K562 (cell line): Measurements from ENCODE around the gene B2M. TPM values are rescaled to one million over a fixed set of nuclear protein-coding genes. Genes with fewer than 3 reads are reported as not detected.
A peak's percentile ranks its signal among the peaks of the same experiment; 100 is the strongest.

Experiments
- COPS2 ChIP-seq: fragments of 450-650 bp; conservative IDR thresholded peaks from 2 replicates; pipeline ENCODE4 v1.6.1; 2016; ENCODE audit warnings: mild to moderate bottlenecking, moderate library complexity
- FOXP1 ChIP-seq: sonication (generic); formaldehyde crosslinking; IDR thresholded peaks from 2 replicates; pipeline ENCODE4 v1.8.0; 2022; ENCODE audit warnings: mild to moderate bottlenecking, missing genetic modification reagents
- GABPA ChIP-seq: fragments of 200-800 bp; sonication (Bioruptor generic); conservative IDR thresholded peaks from 2 replicates; pipeline ENCODE4 v1.6.1; 2016; ENCODE audit warnings: low read depth, missing genetic modification characterization, missing compliant biosample characterization
- ILK ChIP-seq: fragments of 450-650 bp; IDR thresholded peaks from 2 replicates; pipeline ENCODE4 v1.6.1; 2016; ENCODE audit warnings: missing genetic modification characterization, low read depth, mild to moderate bottlenecking, missing compliant biosample characterization, moderate library complexity, borderline replicate concordance
- KLF13 ChIP-seq: fragments of 450-650 bp; IDR thresholded peaks from 2 replicates; pipeline ENCODE4 v1.6.1; 2016; ENCODE audit warnings: missing genetic modification characterization, low read depth, mild to moderate bottlenecking, missing compliant biosample characterization, moderate library complexity, borderline replicate concordance
- MAZ ChIP-seq, 2 experiments: fragments of 450-650 bp in 1 of 2; sonication (generic) in 1 of 2; formaldehyde crosslinking; IDR thresholded peaks in 1 of 2; conservative IDR thresholded peaks in 1 of 2; 2 replicates each; pipeline versions ENCODE4 v1.4.0 to v1.5.0; 2020; ENCODE audit warnings: mild to moderate bottlenecking in 1 of 2, missing genetic modification reagents in 1 of 2
- MEF2D ChIP-seq: conservative IDR thresholded peaks from 2 replicates; pipeline ENCODE4 v1.6.1; 2016; ENCODE audit warnings: low read depth, missing genetic modification characterization, missing compliant biosample characterization
- MGA ChIP-seq: fragments of 450-650 bp; IDR thresholded peaks from 2 replicates; pipeline ENCODE4 v1.6.1; 2016; ENCODE audit warnings: mild to moderate bottlenecking, moderate library complexity
- PTRF ChIP-seq: fragments of 450-650 bp; IDR thresholded peaks from 2 replicates; pipeline ENCODE4 v1.6.1; 2016; ENCODE audit warnings: mild to moderate bottlenecking, missing genetic modification characterization, missing compliant biosample characterization
- WHSC1 ChIP-seq: IDR thresholded peaks from one replicate; pipeline ENCODE4 v1.6.1; 2012; ENCODE audit warnings: low read length, control low read depth, inconsistent platforms
- ZNF134 ChIP-seq: fragments of 250-450 bp; sonication (Bioruptor Pico); conservative IDR thresholded peaks from 2 replicates; pipeline ENCODE4 v1.4.0; 2020
- ZNF24 ChIP-seq: fragments of 450-650 bp; IDR thresholded peaks from 2 replicates; pipeline ENCODE4 v1.6.1; 2016
- ZNF77 ChIP-seq: fragments of 250-450 bp; sonication (Bioruptor Pico); IDR thresholded peaks from 2 replicates; pipeline ENCODE4 v1.5.0; 2020
- polyA plus RNA-seq, 8 experiments: library from polyadenylated mRNA; depleted of rRNA in 4 of 8; stranded (reverse) in 5 of 8; unstranded in 3 of 8; fragments of >200 nt; fragmentation: Nextera tagmentation in 2 of 8; fragmentation: Illumina TruSeq in 1 of 8; extraction: Ambion mirVana in 2 of 8; extraction: Trizol in 1 of 8; gene quantifications; 2 replicates each; pipeline versions ENCODE4 v1.2.1 to v1.2.3, GENCODE V29; 2011 to 2014; ENCODE audit warnings: inconsistent platforms in 1 of 8, missing spikeins in 1 of 8
- total RNA-seq, 7 experiments: library from RNA; depleted of rRNA in 6 of 7; stranded (reverse); fragments of >200 nt in 6 of 7; fragmentation: Illumina TruSeq in 2 of 7; extraction: Trizol in 2 of 7; gene quantifications; 2 replicates each; pipeline versions ENCODE4 v1.2.1 to v1.2.3, GENCODE V29; 2011 to 2021; ENCODE audit warnings: low replicate concordance in 1 of 7
- TF ChIP-seq, protein P1 (sequence below): fragments of 450-650 bp; IDR thresholded peaks from 2 replicates; pipeline ENCODE4 v1.6.1; 2016; ENCODE audit warnings: low read depth, mild to moderate bottlenecking, moderate library complexity
- TF ChIP-seq, protein P2 (sequence below), 2 experiments: fragments of 250-450 bp in 1 of 2; fragments of 450-650 bp in 1 of 2; sonication (Bioruptor Pico) in 1 of 2; IDR thresholded peaks; 2 replicates each; pipeline versions ENCODE4 v1.6.1 to v1.8.0; 2016 to 2021; ENCODE audit warnings: mild to moderate bottlenecking in 2 of 2, moderate library complexity in 2 of 2, missing compliant biosample characterization in 1 of 2, missing genetic modification characterization in 1 of 2

Gene B2M
- total and polyA plus RNA-seq, 9 of the 15 experiments (the other 6 are each of a cell fraction or from before 2014, with no cell fraction given): 460 to 3,138 (median 1,032) TPM

DNA sequence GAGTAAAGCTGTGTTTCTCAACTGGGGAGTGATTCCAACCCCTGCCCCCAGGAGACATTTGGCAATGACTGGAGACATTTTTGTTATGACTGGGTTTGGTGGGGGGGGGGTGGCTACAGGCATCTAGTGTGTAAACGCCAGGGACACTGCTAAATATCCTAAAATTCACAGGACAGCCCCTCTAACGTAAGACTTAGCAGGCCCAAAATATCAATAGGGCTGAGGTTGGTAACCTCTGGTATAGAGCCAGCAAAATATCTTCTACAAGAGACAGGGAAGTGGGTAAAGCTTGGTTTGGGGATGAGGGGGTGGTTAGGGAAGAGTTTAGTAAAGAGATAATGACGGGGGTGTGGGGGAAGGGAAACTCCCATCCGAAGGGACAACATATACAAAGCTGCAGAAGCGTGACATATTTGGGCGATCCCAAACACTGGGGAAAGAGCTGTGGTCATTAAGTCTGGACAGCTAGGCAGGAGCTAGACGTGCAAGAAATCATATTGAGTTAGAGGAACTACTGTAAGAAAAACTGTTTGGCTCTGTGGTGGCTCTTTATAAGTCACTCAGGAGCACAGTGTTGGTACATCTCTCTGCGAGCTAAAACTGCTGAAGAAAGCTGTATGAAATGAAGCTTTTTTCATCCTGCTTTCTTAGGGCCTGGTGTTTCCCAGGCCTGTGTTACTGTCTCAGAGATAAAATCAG, 24.3 kb downstream of the B2M start (continued):
- TF ChIP-seq MGA (no peak), FOXP1 (CRISPR knock-in tag) (no peak), WHSC1 (no peak), COPS2 (no peak), ZNF77 (CRISPR knock-in tag) (no peak), ZNF24 (no peak), GABPA (tag) (no peak), ZNF134 (CRISPR knock-in tag) (no peak), ILK (no peak), PTRF (tag) (no peak), MEF2D (tag) (no peak), KLF13 (tag) (no peak), MAZ (CRISPR knock-in tag; conservative IDR thresholded peaks at IDR 0.05 in 1 of 2, IDR thresholded peaks at IDR 0.05 in 1 of 2) (peak in 1 of 2 experiments; percentile 27; a peak in 1 of 4 replicates)
- TF ChIP-seq, protein P1, sequence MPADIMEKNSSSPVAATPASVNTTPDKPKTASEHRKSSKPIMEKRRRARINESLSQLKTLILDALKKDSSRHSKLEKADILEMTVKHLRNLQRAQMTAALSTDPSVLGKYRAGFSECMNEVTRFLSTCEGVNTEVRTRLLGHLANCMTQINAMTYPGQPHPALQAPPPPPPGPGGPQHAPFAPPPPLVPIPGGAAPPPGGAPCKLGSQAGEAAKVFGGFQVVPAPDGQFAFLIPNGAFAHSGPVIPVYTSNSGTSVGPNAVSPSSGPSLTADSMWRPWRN: no peak
- TF ChIP-seq, protein P2, sequence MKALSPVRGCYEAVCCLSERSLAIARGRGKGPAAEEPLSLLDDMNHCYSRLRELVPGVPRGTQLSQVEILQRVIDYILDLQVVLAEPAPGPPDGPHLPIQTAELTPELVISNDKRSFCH (CRISPR knock-in tag; IDR thresholded peaks at IDR 0.05): no peak
- TF ChIP-seq, protein P2 (tag; IDR thresholded peaks at IDR 0.05): no peak
